Astrocyte of the spinal cord (primary cell): ENCODE measurements around the gene SMIM22.

Experiments used
- DNase-seq: peaks from one replicate; pipeline ENCODE4 v3.0.0; 2011; ENCODE audit warnings: low read depth, low spot score
- H3K4me3 ChIP-seq: 2 replicates; pipeline ENCODE4 v1.5.1; 2011; ENCODE audit warnings: low read depth, mild to moderate bottlenecking, low read length, moderate library complexity
- CTCF ChIP-seq: IDR thresholded peaks from 2 replicates; pipeline ENCODE4 v1.5.1; 2012; ENCODE audit warnings: low read depth, mild to moderate bottlenecking, low read length, inconsistent platforms
- in situ Hi-C: cut with HindIII; loops from 2 replicates; pipeline ENCODE4 v1.10.0; 2017; ENCODE audit warnings: low sequenced_read_pairs

SMIM22 gene

GRCh38 chr16:4785758-4786433 is 9.3 kb upstream of the SMIM22 start:
- in situ Hi-C loops = no loop called here
- no peak for TF ChIP-seq CTCF

GRCh38 chr16:4787068-4787467 is 8.1 kb upstream of the SMIM22 start:
- TF ChIP-seq CTCF = no peak
- no peak for DNase-seq
- in situ Hi-C loops = no loop called here
- H3K4me3 ChIP-seq = no peak overlapping the region

More at GRCh38 chr16:4785758-4786433, 9.3 kb upstream of the SMIM22 start:
- H3K4me3 ChIP-seq = no peak overlapping the region
- no peak for DNase-seq

- in situ Hi-C loops = no loop called here
- no peak for TF ChIP-seq CTCF
- no peak for DNase-seq
- H3K4me3 ChIP-seq = no peak within 1 kb of the TSS
These were observed 7.3 kb upstream of the SMIM22 start, which contains the start of gene SEPTIN12 for GRCh38 chr16:4787627-4788482. SEPTIN12 (minus strand) TSS chr16:4788345; CDS start chr16:4787645, 700 bp downstream.

GRCh38 chr16:4788489-4788889 is 6.7 kb upstream of the SMIM22 start:
- no peak for TF ChIP-seq CTCF
- in situ Hi-C loops = no loop called here
- no peak for DNase-seq
- no peak overlapping the region for H3K4me3 ChIP-seq

- no peak for TF ChIP-seq CTCF
- in situ Hi-C loops = no loop called here
- DNase-seq = no peak
These were observed 6.3 kb upstream of the SMIM22 start for GRCh38 chr16:4788910-4789309.

GRCh38 chr16:4790261-4790660 is 4.9 kb upstream of the SMIM22 start:
- in situ Hi-C loops = no loop called here
- H3K4me3 ChIP-seq = no peak overlapping the region
- TF ChIP-seq CTCF = no peak
- DNase-seq = no peak

More at GRCh38 chr16:4788910-4789309, 6.3 kb upstream of the SMIM22 start:
- no peak overlapping the region for H3K4me3 ChIP-seq
